Large intestine (tissue), 3 donors: ENCODE data around the gene PLCXD1. TPM values are rescaled to one million over a fixed set of nuclear protein-coding genes. Genes with fewer than 3 reads are reported as not detected.
"Not testable (repeated sequence)": the region's sequence is repeated elsewhere in the genome, so short reads cannot be mapped to it uniquely, and the experiment has no call there.

ENCODE experiments used
- DNase-seq, 2 donors: peaks; one replicate each; pipeline versions ENCODE4 v3.0.0 to v3.0.0-alpha.2; 2013
- H3K27ac ChIP-seq: one replicate; pipeline ENCODE4 v1.5.1; 2013; ENCODE audit warnings: low read length
- H3K27me3 ChIP-seq: 2 replicates; pipeline ENCODE4 v1.6.1; 2013; ENCODE audit warnings: low read length; ENCODE audit not compliant: control insufficient read depth, insufficient read depth
- H3K36me3 ChIP-seq: 2 replicates; pipeline ENCODE4 v1.6.1; 2013; ENCODE audit warnings: low read length; ENCODE audit not compliant: control insufficient read depth, insufficient read depth
- H3K4me1 ChIP-seq: one replicate; pipeline ENCODE4 v1.6.1; 2013; ENCODE audit warnings: low read length; ENCODE audit not compliant: control insufficient read depth, insufficient read depth
- H3K4me3 ChIP-seq: one replicate; pipeline ENCODE4 v1.5.1; 2013; ENCODE audit warnings: low read length
- H3K9me3 ChIP-seq: one replicate; pipeline ENCODE4 v1.6.1; 2013; ENCODE audit warnings: mild to moderate bottlenecking, low read depth, low read length, moderate library complexity; ENCODE audit not compliant: control insufficient read depth
- WGBS: methylation state at CpG from one replicate; pipeline ENCODE4 v1.1.5; 2013; ENCODE audit warnings: low lambda C conversion rate; ENCODE audit not compliant: insufficient coverage; 5-methylcytosine and 5-hydroxymethylcytosine counted together
- polyA plus RNA-seq: library from polyadenylated mRNA; unstranded; fragments of 120-200 nt; gene quantifications from one replicate; pipeline ENCODE4 v1.2.1, GENCODE V29; 2013

Gene PLCXD1
- polyA plus RNA-seq, 1 donor: 36.4 TPM

GRCh38 chrX:276581-277201 lies 4.5 kb upstream of the PLCXD1 start:
- Histone ChIP-seq H3K9me3 (peaks cover 10% of the 10 kb centered on the region), H3K4me3 (peak overlapping the region; percentile 43), H3K4me1 (peaks cover 15% of the 10 kb centered on the region), H3K36me3 (no peaks in the 10 kb centered on the region), H3K27me3 (peaks cover 13% of the 10 kb centered on the region), H3K27ac (no peak overlapping the region)
- peak in 1 of 2 donors; percentile 55 for DNase-seq
- WGBS: no CpG with 5 or more reads among the region's 49 CpGs

GRCh38 chrX:279757-280604 lies 1.2 kb upstream of the PLCXD1 start:
- not testable (repeated sequence) for H3K27ac ChIP-seq, H3K4me3 ChIP-seq, H3K36me3 ChIP-seq, H3K9me3 ChIP-seq, DNase-seq
- peaks cover 15% of the 10 kb centered on the region for H3K4me1 ChIP-seq
- peaks cover 13% of the 10 kb centered on the region for H3K27me3 ChIP-seq
- WGBS: 100% methylated on average over 1 of the region's 45 CpGs

GRCh38 chrX:280722-281121 lies 459 bp upstream of the PLCXD1 start:
- H3K27ac ChIP-seq, DNase-seq, H3K9me3 ChIP-seq, H3K4me3 ChIP-seq: not testable (repeated sequence)
- WGBS: no CpG with 5 or more reads among the region's 24 CpGs
- Histone ChIP-seq H3K4me1 (peaks cover 12% of the 10 kb centered on the region), H3K27me3 (peaks cover 13% of the 10 kb centered on the region), H3K36me3 (peaks cover 15% of the 10 kb centered on the region)

- DNase-seq, H3K27me3 ChIP-seq, H3K4me1 ChIP-seq, H3K9me3 ChIP-seq: not testable (repeated sequence)
- peak overlapping the region; percentile 49 for H3K4me3 ChIP-seq
- peak overlapping the region; percentile 87 for H3K27ac ChIP-seq
- no CpG with 5 or more reads among the region's 21 CpGs for WGBS
- H3K36me3 ChIP-seq: peaks cover 20% of the 10 kb centered on the region
Measured at GRCh38 chrX:282000-282681, 960 bp downstream of the PLCXD1 start.

- 10% methylated on average over 2 of the region's 45 CpGs for WGBS
- Histone ChIP-seq H3K27me3 (no peaks in the 10 kb centered on the region), H3K4me1 (no peaks in the 10 kb centered on the region), H3K36me3 (peaks cover 26% of the 10 kb centered on the region), H3K27ac (no peak overlapping the region), H3K9me3 (no peaks in the 10 kb centered on the region), H3K4me3 (peak overlapping the region; percentile 61)
- peak; percentile 88 to 92 for DNase-seq
Measured at GRCh38 chrX:283115-283845, 2.1 kb downstream of the PLCXD1 start.

- no peaks in the 10 kb centered on the region for H3K9me3 ChIP-seq
- no peak for DNase-seq
- H3K27me3 ChIP-seq: no peaks in the 10 kb centered on the region
- no peak overlapping the region for H3K27ac ChIP-seq
- no peaks in the 10 kb centered on the region for H3K4me1 ChIP-seq
- peaks cover 42% of the 10 kb centered on the region for H3K36me3 ChIP-seq
- no peak overlapping the region for H3K4me3 ChIP-seq
- 100% methylated on average over 1 of the region's 13 CpGs for WGBS
Measured at GRCh38 chrX:285076-285677, 4.0 kb downstream of the PLCXD1 start.

GRCh38 chrX:287670-288069 lies 6.5 kb downstream of the PLCXD1 start:
- Histone ChIP-seq H3K27me3 (no peaks in the 10 kb centered on the region), H3K36me3 (peaks cover 61% of the 10 kb centered on the region), H3K9me3 (peaks cover 10% of the 10 kb centered on the region), H3K4me3 (no peak overlapping the region), H3K4me1 (no peaks in the 10 kb centered on the region), H3K27ac (no peak overlapping the region)
- WGBS: no CpG with 5 or more reads among the region's 7 CpGs
- no peak for DNase-seq

- Histone ChIP-seq H3K36me3 (peaks cover 70% of the 10 kb centered on the region), H3K27me3 (no peaks in the 10 kb centered on the region), H3K4me3 (no peak overlapping the region), H3K27ac (no peak overlapping the region), H3K4me1 (no peaks in the 10 kb centered on the region), H3K9me3 (peaks cover 19% of the 10 kb centered on the region)
- no peak for DNase-seq
- WGBS: no CpG with 5 or more reads among the region's 25 CpGs
Measured at GRCh38 chrX:288561-288991, 7.4 kb downstream of the PLCXD1 start.

- Histone ChIP-seq H3K9me3 (peaks cover 24% of the 10 kb centered on the region), H3K27ac (no peak overlapping the region), H3K36me3 (peaks cover 62% of the 10 kb centered on the region), H3K4me1 (no peaks in the 10 kb centered on the region), H3K27me3 (no peaks in the 10 kb centered on the region), H3K4me3 (no peak overlapping the region)
- WGBS: 100% methylated on average over 1 of the region's 42 CpGs
- DNase-seq: no peak
Measured at GRCh38 chrX:290476-291166, 9.4 kb downstream of the PLCXD1 start.
